ACC112 (cell line): ENCODE data around the gene MUC3A.
A peak's percentile ranks its signal among the peaks of the same experiment; 100 is the strongest.
"Not testable (repeated sequence)": the region's sequence is repeated elsewhere in the genome, so short reads cannot be mapped to it uniquely, and the experiment has no call there.

Experiments
- H2AFZ ChIP-seq: fragments of 200-600 bp; sonication (generic); one replicate; pipeline ENCODE4 v1.6.0; 2017; ENCODE audit warnings: antibody characterized with exemption, low read length; ENCODE audit not compliant: unreplicated experiment
- H3K27ac ChIP-seq: fragments of 200-600 bp; sonication (generic); 2 replicates; pipeline ENCODE4 v1.5.1; 2014; ENCODE audit warnings: low read depth, mild to moderate bottlenecking, antibody characterized with exemption, low read length, moderate library complexity
- H3K27me3 ChIP-seq: fragments of 200-600 bp; sonication (generic); 2 replicates; pipeline ENCODE4 v1.6.1; 2014; ENCODE audit warnings: mild to moderate bottlenecking, antibody characterized with exemption, low read length, moderate library complexity, mixed read lengths; ENCODE audit not compliant: insufficient read depth
- H3K36me3 ChIP-seq: fragments of 200-600 bp; sonication (generic); 2 replicates; pipeline ENCODE4 v1.6.1; 2016; ENCODE audit warnings: mild to moderate bottlenecking, antibody characterized with exemption, low read length, moderate library complexity, mixed read lengths; ENCODE audit not compliant: insufficient read depth
- H3K4me1 ChIP-seq: fragments of 200-600 bp; sonication (generic); one replicate; pipeline ENCODE4 v1.6.1; 2016; ENCODE audit warnings: low read length, mixed read lengths; ENCODE audit not compliant: insufficient read depth, unreplicated experiment, control insufficient read depth
- H3K4me3 ChIP-seq: fragments of 200-600 bp; sonication (generic); 2 replicates; pipeline ENCODE4 v1.5.1; 2014; ENCODE audit warnings: mild to moderate bottlenecking, low read depth, low read length
- H3K79me2 ChIP-seq: fragments of 200-600 bp; sonication (generic); one replicate; pipeline ENCODE4 v1.6.0; 2016; ENCODE audit warnings: low read length; ENCODE audit not compliant: control insufficient read depth, unreplicated experiment, insufficient read depth

MUC3A gene

GRCh38 chr7:100972002-100972347 is 22.6 kb downstream of the MUC3A start:
- H3K4me1 ChIP-seq = no peaks in the 10 kb centered on the region
- H3K79me2 ChIP-seq = no peaks in the 10 kb centered on the region
- no peaks in the 10 kb centered on the region for H3K36me3 ChIP-seq
- no peak overlapping the region for H2AFZ ChIP-seq
- H3K4me3 ChIP-seq = no peak overlapping the region
- no peak overlapping the region for H3K27ac ChIP-seq
- peaks cover 57% of the 10 kb centered on the region for H3K27me3 ChIP-seq

- Histone ChIP-seq H3K36me3 (no peaks in the 10 kb centered on the region), H3K4me3 (no peak overlapping the region), H3K27ac (no peak overlapping the region), H3K79me2 (no peaks in the 10 kb centered on the region), H2AFZ (no peak overlapping the region), H3K27me3 (peaks cover 36% of the 10 kb centered on the region), H3K4me1 (no peaks in the 10 kb centered on the region)
Observed at GRCh38 chr7:100974021-100974420, 24.7 kb downstream of the MUC3A start.

- Histone ChIP-seq H2AFZ (no peak overlapping the region), H3K27ac (no peak overlapping the region), H3K4me1 (no peaks in the 10 kb centered on the region), H3K79me2 (no peaks in the 10 kb centered on the region), H3K4me3 (no peak overlapping the region), H3K36me3 (no peaks in the 10 kb centered on the region), H3K27me3 (peaks cover 25% of the 10 kb centered on the region)
Observed at GRCh38 chr7:100975371-100975821, 26.1 kb downstream of the MUC3A start.

GRCh38 chr7:100978300-100978699 is 29.0 kb downstream of the MUC3A start:
- Histone ChIP-seq H3K27me3 (0 out of 2 replicates have a peak, but pooled peaks cover 8% of the 10 kb centered on the region), H3K36me3 (no peaks in the 10 kb centered on the region), H2AFZ (no peak overlapping the region), H3K27ac (no peak overlapping the region), H3K4me1 (no peaks in the 10 kb centered on the region), H3K4me3 (no peak overlapping the region), H3K79me2 (no peaks in the 10 kb centered on the region)

GRCh38 chr7:100983451-100984187 is 34.3 kb downstream of the MUC3A start:
- Histone ChIP-seq H3K79me2 (no peaks in the 10 kb centered on the region), H3K4me3 (no peak overlapping the region), H3K36me3 (no peaks in the 10 kb centered on the region), H3K4me1 (peaks cover 5% of the 10 kb centered on the region), H3K27me3 (no peaks in the 10 kb centered on the region), H3K27ac (peak overlapping the region; percentile 67; the same call in 1 of the 2 replicates), H2AFZ (no peak overlapping the region)

GRCh38 chr7:100984241-100984918 is 35.0 kb downstream of the MUC3A start:
- not testable (repeated sequence) for H3K79me2 ChIP-seq, H2AFZ ChIP-seq, H3K36me3 ChIP-seq, H3K4me3 ChIP-seq, H3K27me3 ChIP-seq, H3K4me1 ChIP-seq, H3K27ac ChIP-seq

- H3K4me3 ChIP-seq, H3K36me3 ChIP-seq, H3K27me3 ChIP-seq, H3K4me1 ChIP-seq, H2AFZ ChIP-seq, H3K27ac ChIP-seq, H3K79me2 ChIP-seq: not testable (repeated sequence)
Observed at GRCh38 chr7:100985033-100985797, 35.9 kb downstream of the MUC3A start.

- H3K79me2 ChIP-seq = no peaks in the 10 kb centered on the region
- H2AFZ ChIP-seq = no peak overlapping the region
- no peak overlapping the region for H3K27ac ChIP-seq
- H3K27me3 ChIP-seq = peaks cover 10% of the 10 kb centered on the region
- H3K4me3 ChIP-seq = no peak overlapping the region
- no peaks in the 10 kb centered on the region for H3K4me1 ChIP-seq
- no peaks in the 10 kb centered on the region for H3K36me3 ChIP-seq
Observed at GRCh38 chr7:100991631-100992030, 42.3 kb downstream of the MUC3A start.

- peaks cover 10% of the 10 kb centered on the region for H3K27me3 ChIP-seq
- not testable (repeated sequence) for H3K4me3 ChIP-seq, H2AFZ ChIP-seq, H3K27ac ChIP-seq, H3K36me3 ChIP-seq, H3K79me2 ChIP-seq, H3K4me1 ChIP-seq
Observed at GRCh38 chr7:100992280-100992679, 42.9 kb downstream of the MUC3A start.

GRCh38 chr7:100994671-100995070 is 45.3 kb downstream of the MUC3A start:
- not testable (repeated sequence) for H3K27ac ChIP-seq, H3K4me3 ChIP-seq, H3K79me2 ChIP-seq, H3K4me1 ChIP-seq, H3K36me3 ChIP-seq, H2AFZ ChIP-seq
- H3K27me3 ChIP-seq = peaks cover 10% of the 10 kb centered on the region
